ENCODE results near the gene SIDT2.

SIDT2 gene

DNA sequence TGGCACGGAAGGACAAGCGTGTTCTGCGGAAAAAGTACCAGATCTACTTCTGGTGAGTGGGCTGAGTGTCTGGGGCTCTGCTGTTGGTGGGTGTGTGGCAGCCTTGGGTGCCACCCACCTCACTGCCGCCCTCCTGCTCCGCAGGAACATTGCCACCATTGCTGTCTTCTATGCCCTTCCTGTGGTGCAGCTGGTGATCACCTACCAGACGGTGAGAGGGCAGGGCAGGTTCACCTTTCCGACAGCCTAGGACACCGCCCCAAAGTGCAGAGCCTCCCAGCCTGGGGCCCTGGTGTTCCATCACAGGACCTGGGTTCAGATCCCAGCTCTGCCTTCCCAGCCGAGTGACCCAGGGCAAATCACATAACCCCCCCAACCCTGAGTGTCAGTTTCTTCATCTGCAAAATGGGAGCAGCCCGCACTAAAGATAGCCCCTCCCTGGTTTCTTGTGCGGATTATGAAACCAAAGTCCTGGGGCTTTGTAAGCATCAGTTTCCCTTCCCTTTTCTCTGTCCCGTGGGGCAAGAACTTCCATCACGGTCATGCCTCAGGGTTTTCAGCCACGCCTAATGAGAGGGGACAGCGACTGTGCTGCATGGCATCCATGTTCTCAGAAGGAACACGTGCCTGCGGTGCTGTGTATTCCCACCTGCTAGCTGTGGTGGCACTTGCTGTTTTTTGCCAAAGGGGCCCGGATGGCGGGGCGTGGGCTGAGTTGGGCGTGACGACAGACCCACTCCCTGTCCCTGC lies 10.8 kb downstream of the SIDT2 start:
- DNase-seq (ENCODE audit: low spot score) = no peak

DNA sequence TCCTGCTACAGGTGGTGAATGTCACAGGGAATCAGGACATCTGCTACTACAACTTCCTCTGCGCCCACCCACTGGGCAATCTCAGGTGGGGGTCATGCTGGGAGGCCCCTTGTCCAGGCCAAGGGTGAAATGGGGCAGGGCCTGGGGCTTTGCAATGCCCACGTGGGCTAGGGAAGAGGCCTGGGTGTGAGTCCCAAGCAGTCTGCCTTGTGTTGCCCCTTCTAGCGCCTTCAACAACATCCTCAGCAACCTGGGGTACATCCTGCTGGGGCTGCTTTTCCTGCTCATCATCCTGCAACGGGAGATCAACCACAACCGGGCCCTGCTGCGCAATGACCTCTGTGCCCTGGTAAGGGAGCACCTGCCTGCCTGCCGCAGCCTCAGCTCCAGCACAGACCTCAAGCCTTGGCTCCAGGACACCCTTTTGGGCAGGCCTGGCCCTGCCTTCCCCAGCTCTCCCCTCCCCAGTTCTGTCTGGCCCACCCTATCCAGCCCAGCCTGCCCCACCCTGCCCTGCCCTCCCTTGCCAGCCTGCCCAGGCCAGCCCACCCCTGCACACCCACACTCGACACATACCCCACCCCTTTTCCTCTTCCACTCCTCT lies 11.5 kb downstream of the SIDT2 start:
- DNase-seq (ENCODE audit: low spot score) = no peak

DNA sequence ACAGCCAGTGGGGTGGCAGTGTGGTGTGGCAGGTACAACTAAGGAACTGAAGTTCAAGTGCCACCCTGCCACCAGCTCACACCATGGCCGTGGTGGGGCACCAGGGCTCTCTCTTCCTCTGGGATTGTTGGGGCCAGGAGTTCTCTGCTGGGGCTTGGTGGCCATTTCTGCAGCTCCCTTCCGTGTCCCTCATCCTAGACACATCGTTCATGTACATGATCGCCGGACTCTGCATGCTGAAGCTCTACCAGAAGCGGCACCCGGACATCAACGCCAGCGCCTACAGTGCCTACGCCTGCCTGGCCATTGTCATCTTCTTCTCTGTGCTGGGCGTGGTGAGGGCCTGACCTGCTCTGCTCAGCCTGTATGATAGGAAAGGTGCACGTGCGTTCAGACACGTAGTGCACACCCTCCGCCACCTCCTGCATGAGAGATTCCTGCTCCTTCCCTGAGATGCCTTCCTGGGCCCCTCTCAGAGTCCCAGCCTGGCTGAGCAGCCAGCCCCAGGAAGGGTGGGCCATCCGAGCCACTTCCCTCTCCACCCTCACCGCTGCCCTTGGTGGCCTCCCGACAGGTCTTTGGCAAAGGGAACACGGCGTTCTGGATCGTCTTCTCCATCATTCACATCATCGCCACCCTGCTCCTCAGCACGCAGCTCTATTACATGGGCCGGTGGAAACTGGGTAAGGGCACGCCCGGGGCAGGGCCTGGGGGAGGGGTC lies 13.3 kb downstream of the SIDT2 start:
- DNase-seq (ENCODE audit: low spot score) = no peak

DNA sequence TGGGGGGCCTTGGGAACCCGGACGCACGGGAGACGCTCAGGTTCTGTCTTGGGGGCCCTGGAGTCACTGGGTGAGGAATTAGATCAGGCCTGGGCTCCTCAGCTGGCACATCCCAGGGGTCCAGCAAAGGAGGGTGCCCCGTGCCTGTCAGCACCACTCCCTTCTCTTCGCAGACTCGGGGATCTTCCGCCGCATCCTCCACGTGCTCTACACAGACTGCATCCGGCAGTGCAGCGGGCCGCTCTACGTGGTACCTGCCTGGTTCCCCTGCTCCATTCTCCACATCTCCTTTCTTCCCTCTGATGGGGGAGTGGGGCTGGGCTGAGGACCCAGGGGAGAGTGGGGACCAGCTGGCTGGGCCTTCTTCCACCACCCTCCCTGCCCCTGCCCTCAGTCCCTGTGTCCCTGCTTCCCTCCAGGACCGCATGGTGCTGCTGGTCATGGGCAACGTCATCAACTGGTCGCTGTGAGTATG lies 13.9 kb downstream of the SIDT2 start:
- DNase-seq (ENCODE audit: low spot score) = no peak

DNA sequence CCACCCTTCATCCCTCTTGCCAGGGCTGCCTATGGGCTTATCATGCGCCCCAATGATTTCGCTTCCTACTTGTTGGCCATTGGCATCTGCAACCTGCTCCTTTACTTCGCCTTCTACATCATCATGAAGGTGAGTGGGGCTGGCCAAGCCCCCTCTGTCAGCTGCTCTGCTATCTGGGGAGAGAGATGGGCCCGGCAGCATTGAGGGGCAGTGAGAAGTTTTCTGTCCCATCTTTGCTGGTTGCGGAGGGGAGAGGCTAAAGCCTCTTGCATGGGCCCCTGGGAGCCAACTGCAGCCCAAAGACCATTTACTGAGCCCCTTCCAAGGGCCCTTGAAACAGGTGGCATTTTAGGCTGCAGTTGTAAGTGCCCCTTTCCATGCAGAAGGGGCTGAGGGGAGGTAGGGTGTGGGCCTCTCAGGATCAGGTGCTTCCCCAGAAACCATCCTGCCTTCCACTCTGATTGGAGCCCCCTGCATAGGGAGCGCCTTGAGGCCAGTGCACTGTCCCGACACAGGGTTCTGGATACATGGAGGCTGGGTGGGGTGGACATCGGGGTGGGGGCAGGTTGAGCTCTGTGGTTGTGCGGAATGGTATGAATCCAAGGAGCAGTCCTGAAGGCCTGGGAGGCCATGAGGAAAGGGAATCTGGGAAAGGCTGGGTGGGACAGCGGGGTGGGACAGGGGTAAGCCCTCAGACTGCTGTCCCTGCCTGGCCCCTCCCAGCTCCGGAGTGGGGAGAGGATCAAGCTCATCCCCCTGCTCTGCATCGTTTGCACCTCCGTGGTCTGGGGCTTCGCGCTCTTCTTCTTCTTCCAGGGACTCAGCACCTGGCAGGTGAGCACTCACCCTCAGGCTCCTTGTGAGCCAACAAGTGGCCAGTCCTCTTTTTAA lies 14.8 kb downstream of the SIDT2 start:
- no peak for DNase-seq (ENCODE audit: low spot score)

DNA sequence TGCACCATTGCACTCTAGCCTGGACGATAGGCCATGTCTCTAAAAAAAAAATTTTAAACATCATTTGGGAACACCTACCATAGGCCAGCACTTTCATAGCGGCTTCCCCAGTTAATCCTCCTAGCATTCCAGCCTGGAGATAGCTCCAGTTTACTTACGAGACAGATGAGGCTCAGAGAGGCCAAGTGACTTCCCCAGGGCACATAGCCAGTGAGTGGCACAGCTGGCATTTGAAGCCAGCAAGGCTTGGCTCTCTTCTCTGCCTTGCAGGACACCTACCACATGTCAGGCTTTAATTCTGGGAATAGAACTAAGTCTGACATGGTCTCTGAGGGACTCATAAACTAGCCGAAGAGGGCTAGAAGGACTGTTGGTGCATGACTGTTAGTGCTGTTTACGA lies 15.7 kb downstream of the SIDT2 start:
- DNase-seq (ENCODE audit: low spot score) = no peak

DNA sequence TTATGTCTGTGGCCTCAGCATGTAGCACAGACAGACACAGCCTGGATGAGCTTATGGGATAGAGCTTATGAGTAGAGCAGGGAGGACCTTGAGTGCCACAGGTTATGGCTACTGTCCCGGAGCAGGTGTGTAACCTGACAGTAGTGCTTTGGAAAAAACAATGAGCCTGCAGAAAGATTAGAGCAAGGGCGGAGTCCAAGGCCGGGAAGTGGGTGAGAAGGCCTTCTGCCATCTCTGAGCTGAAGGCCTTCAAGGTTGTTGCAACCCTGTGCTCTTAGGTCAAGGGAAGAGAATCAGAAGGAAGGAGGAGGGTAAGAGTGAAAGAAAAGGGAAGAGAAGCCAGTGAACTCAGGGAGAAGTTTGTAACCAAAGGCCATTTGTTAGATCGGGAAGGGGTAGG lies 16.7 kb downstream of the SIDT2 start:
- DNase-seq (ENCODE audit: low spot score) = no peak

DNA sequence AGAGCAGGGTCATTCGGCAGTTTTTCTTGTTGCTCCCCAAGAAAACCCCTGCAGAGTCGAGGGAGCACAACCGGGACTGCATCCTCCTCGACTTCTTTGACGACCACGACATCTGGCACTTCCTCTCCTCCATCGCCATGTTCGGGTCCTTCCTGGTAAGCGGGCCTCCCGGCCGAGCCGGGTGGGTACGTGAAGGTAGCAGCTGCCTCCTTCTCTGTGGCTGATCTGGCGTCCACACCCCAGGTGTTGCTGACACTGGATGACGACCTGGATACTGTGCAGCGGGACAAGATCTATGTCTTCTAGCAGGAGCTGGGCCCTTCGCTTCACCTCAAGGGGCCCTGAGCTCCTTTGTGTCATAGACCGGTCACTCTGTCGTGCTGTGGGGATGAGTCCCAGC lies 17.2 kb downstream of the SIDT2 start:
- DNase-seq (ENCODE audit: low spot score) = no peak

DNA sequence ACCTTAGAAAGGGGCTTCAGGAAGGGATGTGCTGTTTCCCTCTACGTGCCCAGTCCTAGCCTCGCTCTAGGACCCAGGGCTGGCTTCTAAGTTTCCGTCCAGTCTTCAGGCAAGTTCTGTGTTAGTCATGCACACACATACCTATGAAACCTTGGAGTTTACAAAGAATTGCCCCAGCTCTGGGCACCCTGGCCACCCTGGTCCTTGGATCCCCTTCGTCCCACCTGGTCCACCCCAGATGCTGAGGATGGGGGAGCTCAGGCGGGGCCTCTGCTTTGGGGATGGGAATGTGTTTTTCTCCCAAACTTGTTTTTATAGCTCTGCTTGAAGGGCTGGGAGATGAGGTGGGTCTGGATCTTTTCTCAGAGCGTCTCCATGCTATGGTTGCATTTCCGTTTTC lies 18.5 kb downstream of the SIDT2 start:
- DNase-seq (ENCODE audit: low spot score) = no peak

DNA sequence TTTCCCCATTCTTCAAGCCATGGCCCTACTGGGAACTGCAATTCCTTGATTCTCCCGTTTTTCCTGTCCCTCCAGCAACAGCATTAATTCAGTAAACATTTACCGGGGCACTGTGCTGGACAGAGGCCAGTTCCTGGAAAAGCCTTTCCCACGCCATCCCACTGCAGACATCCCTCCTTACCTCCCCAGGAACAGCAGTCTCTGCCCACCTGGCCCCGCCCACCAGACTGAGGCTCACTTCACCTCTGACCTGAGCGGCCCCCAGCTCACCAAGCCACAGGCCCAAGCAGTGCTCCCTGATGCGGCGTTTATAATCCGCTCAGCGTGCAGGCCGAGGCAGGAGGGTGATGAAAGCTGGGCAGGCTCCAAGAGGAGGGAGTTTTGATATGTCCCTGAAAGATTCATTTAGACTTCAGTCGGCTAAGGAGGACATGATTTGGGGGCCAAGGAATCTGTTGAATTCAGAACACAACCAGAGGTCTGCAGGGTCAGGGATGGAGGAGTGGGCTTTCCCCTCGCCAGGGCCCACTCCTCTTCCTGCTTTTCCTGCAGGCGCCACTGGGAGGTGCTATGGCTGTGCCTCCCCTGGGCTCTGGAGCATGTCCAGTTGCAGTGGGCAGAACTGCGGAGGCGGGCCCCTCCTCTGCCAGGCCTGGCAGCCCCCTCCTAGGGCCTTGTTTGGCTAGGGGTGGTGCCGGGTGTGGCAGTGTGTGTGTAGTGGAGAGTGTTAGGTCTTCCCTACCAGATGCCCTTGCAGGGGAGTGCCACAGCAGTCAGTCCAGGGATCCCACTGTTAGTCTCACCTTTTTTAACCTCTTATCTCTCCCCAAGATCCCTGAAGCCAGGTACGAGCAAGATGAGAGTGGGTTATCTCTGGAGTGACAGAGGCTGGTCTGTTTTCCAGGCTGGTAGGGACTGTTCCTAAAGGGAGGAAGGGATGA lies 19.2 kb downstream of the SIDT2 start:
- no peak for DNase-seq (ENCODE audit: low spot score)

DNA sequence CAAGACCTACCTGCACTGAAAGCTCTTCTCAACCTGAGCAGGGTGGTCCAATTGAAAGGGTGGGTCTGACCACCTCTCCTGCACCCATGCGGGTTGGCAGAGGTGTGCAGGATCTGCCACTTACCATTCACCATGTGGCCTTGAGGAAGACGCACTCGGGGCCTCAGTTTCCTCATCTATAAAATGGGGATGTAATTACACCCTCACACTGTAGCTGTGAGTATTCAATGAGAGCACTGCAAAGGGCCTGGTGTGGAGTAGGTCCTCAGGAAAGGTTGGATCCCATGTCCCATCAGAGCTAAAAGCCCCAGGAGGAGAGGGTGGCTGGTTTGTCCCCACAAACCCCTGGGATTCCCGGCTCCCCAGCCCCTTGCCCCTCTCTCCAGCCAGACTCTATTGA lies 20.1 kb downstream of the SIDT2 start:
- no peak for DNase-seq (ENCODE audit: low spot score)

DNA sequence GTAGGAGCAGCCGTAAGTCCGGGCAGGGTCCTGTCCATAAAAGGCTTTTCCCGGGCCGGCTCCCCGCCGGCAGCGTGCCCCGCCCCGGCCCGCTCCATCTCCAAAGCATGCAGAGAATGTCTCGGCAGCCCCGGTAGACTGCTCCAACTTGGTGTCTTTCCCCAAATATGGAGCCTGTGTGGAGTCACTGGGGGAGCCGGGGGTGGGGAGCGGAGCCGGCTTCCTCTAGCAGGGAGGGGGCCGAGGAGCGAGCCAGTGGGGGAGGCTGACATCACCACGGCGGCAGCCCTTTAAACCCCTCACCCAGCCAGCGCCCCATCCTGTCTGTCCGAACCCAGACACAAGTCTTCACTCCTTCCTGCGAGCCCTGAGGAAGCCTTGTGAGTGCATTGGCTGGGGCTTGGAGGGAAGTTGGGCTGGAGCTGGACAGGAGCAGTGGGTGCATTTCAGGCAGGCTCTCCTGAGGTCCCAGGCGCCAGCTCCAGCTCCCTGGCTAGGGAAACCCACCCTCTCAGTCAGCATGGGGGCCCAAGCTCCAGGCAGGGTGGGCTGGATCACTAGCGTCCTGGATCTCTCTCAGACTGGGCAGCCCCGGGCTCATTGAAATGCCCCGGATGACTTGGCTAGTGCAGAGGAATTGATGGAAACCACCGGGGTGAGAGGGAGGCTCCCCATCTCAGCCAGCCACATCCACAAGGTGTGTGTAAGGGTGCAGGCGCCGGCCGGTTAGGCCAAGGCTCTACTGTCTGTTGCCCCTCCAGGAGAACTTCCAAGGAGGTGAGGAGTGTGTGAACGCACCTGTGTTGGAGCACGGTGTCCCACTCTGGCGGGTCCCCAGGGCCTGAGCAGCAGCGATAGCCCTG lies 20.7 kb downstream of the SIDT2 start, which contains the start of gene TAGLN:
TAGLN (plus strand) TSS at position 318 of the 863 bp plus-strand sequence. CDS start 3,644 bp downstream, outside the sequence.
- no peak for DNase-seq (ENCODE audit: low spot score)

DNA sequence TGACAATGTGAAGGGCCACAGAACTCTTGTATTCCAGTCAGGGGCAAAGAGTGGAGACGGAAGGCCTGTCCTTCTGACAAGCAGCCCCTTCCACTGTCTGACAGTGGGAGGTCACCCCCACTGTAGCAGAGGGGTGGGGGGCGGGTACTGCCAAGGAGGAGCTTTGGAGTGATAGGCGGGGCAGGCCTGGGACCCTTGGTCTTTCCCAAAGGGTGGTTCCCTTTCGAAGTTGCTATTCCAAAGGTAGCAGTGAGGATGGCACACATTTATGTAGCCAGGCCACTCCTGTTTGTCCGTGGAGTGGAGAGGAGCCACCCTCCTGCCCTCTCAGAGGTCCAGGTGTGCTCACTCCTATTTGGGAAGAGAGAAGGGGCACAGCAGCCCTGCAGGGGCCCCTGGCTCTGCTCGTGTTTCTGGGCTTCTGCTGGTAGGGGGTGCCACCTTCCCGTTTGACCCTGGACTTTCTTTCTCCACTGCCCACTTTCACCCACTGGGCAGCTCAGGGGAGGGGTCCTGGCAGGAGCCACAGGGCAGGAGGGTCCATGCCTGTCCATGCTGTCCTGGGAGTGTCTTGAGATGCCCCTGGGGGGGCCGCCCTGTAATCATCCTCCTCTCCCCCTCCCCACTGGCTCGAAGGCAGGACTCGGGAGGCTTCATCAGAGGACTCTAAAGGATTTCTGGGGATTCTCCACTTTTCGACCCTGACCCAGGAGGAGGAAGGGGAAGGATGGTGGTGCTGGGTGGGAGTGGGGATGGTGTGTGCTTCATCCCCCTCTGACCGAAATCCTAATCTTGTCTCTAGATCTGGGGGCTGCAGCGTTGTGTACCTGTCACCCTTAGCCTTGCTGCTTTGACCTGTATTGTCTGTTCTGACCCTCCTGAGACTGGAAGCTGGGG lies 21.6 kb downstream of the SIDT2 start:
- DNase-seq (ENCODE audit: low spot score) = no peak

DNA sequence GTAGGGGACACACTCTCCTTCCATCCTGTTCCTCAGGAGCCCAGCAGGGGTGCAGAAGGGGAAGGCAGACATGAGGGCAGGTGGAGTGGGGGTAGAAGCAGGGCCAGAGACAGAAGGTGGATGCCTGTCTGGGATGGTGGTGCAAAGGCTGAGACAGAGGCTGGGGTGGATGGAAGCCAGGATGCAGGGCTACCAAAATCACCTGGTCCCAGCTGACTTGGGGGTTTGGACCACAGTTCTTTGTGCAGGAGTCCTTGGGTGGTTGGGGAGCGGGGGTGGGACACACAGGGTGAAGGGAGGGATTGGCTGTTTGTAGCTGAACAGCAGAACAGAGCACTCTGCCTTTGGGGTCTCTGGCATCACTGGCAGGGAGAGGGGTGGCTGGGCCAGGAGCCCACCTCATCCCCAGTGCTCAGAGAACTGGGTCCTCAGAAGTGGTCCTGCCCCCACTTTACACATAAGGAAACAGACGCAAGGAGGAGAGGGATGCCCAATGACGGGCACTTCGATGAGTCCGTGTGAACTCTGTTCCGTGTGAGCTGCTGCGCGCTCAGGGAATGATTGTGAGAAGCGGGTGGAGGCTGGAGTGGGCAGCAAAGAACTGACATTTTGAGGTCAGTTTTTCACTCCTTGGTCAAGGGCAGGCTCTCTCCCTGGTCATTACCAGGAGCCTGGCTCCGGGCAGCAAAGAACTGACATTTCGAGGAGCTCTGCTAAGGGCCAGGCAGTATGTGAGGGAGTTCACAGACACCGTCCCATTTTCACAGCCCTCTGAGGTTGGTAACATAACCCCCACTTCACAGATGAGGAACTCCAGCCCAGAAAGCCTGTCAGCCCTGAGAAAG lies 22.5 kb downstream of the SIDT2 start:
- no peak for DNase-seq (ENCODE audit: low spot score)

DNA sequence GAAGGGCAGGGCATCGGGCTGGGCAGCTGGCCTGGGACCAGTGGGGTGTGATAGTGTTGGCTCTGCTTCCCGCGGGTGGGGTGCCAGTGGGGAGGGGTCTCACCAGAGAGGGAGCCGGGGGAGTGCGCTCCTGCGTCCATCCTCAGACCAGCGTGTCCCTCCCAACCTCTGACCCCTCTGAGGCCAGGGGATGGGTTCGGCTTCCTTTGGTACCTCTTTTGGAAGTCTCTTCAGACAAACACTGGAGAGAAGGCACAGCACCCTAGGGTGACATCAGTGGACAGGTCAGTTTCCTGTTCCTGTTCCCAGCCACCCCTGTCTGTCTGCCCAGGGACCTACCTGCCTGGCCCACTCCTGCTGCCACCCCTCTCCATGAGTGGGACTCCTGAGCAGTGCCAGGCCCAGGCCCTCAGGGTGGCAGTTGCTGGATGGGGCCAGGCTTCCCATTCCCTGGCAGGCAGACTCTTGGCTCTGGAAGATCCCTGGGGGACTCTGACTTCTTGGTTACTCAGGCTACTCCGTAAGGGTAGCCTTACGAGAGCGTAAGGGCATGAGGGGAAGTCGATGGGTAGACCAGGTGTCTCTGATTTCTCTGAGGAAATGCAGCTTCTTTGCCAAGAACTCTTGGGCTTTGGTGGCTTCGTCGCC lies 23.2 kb downstream of the SIDT2 start:
- no peak for DNase-seq (ENCODE audit: low spot score)

DNA sequence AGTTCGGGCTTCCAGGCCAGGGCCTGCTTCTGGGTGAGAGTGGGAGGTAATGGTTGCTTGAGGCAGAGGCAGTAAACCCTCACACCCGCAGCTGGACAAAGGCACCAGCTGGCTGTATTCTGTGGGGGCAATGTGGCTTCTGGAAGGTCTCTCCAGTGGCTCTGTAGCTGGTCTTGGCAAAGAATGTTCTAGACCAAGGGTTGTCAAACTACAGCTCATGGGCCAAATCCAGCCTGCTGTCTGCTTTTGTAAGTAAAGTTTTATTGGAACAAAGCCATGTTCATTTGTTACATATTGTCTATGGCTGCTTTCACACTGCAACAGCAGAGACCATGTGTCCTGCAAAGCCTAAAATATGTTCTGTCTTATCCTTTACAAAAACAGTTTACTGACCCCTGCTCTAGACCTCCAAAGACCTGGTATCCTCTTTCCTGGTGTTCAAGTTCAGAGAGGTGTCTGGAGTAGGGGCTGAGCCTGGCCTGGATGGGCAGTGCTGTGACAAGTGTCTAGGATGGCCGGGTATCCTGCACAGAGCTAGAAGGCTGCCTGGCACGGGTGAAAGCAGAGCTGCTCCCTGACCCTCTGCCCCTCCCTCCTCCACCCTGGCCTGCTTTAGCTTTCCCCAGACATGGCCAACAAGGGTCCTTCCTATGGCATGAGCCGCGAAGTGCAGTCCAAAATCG lies 24.0 kb downstream of the SIDT2 start:
- no peak for DNase-seq (ENCODE audit: low spot score)

DNA sequence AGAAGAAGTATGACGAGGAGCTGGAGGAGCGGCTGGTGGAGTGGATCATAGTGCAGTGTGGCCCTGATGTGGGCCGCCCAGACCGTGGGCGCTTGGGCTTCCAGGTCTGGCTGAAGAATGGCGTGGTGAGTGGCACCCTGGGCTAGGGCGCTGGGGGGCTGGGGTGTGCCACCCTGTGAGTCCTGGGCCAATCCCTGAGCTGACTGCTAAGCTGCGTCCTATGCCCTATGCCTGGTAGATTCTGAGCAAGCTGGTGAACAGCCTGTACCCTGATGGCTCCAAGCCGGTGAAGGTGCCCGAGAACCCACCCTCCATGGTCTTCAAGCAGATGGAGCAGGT lies 24.5 kb downstream of the SIDT2 start:
- no peak for DNase-seq (ENCODE audit: low spot score)
